GM21529 (cell line): ENCODE data around the gene PSMA7.
"Not testable (repeated sequence)": the region's sequence is repeated elsewhere in the genome, so short reads cannot be mapped to it uniquely, and the experiment has no call there.

ENCODE experiments used
- ATAC-seq: cut with Tn5 transposase; IDR thresholded peaks from one replicate; pipeline ENCODE4 v1.9.1; 2021; ENCODE audit not compliant: unreplicated experiment

PSMA7 gene

DNA sequence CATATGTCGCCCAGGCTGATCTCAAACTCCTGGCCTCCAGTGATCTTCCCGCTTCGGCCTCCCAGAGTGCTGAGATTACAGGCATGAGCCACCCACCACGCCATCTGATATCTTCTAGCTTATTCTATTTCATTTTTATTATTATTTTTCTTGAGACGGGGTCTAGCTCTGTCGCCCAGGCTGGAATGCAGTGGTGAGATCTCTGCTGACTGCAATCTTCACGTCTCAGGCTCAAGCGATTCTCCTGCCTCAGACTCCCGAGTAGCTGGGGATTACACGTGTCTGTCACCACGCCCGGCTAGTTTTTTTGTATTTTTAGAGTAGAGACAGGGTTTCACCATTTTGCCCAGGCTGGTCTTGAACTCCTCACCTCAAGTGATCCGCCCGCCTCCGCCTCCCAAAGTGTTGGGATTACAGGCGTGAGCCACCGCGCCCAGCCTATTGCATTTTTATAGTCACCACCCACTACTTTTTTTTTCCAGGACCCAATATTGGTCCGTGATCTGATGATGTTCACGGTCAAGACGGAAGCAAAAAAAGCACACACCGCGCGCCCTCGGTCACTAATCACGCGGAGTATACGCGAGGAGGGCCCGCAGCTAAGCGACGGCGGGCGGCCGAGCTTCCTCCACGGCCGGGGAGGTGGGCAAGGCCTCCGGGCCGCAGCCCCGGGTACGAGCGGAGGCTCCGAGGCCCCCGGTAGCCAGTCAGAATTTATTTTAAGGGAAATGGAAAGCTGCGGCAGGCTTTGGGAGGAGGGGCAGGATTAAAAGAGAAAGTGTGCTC is 22.0 kb downstream of the PSMA7 start:
- peak; percentile 22 for ATAC-seq

DNA sequence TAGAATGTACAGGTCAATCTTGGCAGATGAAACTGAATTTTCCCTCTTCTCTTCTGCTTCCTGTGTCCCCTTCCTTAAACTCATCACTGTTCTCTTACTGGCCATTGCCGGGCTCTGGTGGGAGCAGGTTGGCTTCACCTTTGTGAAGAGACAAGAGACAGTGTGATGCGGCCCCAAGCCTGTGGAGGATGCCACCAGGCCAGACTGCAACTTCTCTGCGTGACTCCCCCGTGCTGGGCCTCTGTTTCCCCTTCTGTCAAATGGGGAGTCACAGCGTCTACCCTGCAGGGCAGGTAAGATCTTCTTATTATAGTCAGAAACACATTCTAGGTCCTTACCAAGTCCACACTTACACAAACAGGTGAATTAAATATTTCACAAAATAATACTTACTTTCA is 22.8 kb downstream of the PSMA7 start:
- no peak for ATAC-seq

DNA sequence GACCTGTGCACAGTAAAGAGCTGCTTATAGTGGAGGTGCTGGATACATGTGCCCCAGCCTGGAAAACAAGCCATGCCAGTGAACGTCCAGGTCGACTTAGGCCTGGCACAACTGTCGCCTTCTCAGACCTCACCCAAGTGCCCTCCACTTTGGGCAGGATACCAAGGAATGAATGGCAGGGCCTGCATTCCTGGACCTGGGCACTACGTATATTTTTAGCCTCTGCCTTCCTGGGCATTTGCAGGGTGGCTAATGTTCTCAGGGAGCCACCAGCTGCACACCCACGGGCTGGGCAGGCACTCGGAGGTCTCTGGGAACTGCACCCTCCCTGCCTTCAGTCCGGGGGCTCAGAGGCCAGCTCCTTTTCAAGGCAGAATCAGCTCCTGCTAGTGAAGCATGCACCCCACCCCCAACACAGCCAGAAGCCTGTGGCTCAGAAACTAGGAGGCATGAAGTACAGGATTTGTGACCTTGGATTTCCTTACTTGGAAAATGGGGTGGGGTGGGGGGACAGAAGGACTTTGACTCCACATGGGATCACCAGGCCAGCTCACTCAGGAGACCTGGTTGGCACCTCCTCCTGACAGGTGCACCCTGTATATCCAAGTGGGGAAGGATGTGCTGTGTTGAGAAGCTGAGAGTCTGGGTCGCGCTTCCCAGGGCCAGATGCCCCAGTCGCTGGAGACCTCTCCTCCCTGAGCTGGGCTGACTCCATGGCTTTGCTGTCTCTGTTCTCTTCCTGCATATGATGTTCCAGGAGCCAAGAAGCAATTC is 23.4 kb downstream of the PSMA7 start:
- no peak for ATAC-seq

DNA sequence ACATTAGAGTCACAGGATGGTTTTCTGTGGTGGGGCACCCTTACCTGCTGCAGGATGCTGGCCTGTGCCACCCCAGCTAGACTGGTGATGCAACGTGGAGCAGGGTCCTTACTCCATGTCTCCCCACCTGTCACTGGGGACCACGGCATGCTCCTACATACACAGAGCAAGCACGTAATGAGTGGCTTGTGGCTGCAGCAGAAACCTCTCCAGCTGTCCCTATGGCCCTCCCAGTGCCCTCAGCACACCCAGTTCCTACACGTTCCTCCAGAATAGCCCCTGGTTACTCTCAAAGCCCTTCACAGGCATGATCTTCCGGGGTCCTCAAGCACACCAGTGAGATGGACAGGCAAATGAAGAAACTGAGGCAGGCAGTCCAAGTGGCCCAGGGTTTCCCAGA is 24.1 kb downstream of the PSMA7 start:
- ATAC-seq, result no peak

DNA sequence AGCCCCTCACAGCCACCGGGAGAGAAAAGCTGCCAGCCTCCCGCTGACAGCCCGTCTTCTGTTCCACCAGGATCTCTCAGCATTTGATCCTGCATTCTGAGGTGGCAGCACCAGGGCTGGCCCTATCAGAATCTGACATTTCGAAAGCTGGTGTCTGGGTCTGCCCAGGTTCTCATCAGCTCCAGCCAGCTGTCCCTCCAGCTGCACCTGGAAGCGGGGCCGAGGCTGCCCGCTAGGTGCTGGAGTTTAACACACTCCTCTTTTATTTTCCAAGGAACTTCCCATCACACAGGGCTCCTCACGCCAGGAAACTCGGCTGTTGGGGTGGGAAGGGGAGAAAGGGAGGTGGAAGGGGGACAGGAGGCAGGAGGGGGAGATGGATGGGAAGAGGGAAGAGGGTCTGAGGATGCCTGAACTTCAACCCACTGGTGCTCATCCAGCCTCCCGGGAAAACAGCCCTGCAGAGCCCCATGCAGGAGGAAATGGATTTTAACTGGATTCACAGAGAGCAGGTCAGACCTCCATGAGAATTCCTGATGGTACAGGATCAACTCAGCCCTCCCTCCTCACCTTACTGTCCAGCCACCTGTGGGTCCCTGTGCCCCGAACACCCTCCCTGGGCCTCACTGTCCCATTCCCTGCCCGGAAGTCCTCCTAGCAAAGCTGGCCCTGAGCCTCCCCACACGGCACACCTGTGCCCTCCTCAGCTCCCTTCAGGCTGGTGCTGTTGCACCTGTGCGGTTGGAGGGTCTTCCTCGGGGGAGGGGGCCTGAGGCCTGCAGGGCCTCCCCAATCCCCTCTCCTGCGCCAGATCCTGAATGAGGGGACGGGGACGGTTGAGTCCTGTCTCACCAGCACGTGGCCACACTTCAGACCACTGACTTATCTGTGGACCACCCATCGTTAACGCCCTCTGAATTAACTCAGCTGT is 24.8 kb downstream of the PSMA7 start:
- ATAC-seq, result no peak

DNA sequence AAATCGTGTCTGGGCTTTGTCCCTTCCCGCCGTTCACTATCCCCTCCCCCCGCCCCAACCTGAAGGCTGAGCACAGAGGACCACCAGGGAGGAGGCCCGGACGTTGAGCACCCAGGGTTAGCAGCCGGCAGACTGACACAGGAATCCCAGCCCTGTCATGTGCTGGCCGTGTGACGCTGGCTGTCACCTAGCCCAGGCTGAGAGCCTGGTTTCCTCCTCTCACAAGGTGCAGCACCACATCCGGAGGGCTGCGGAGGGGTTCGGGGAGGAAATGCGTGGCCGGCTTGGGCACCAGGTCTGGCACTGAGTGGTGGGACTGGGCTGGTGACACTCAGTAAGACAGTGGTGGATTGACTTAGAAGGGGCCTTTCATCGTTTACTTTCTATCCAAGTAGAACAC is 25.5 kb downstream of the PSMA7 start:
- no peak for ATAC-seq

DNA sequence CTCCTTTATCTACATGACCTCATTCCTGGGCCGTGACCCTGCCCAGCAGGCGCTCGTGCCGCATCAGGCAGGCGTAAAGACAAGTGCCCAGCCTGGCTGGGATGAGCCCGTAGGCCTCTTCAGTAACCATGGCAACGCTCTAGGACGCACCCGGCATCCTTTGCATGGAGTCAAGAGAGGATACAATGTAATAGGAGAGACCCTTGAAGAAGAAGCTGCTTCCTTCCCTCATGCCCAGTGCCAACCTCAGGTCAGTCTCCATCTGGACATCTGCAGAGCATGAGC is 25.9 kb downstream of the PSMA7 start:
- ATAC-seq, result no peak

DNA sequence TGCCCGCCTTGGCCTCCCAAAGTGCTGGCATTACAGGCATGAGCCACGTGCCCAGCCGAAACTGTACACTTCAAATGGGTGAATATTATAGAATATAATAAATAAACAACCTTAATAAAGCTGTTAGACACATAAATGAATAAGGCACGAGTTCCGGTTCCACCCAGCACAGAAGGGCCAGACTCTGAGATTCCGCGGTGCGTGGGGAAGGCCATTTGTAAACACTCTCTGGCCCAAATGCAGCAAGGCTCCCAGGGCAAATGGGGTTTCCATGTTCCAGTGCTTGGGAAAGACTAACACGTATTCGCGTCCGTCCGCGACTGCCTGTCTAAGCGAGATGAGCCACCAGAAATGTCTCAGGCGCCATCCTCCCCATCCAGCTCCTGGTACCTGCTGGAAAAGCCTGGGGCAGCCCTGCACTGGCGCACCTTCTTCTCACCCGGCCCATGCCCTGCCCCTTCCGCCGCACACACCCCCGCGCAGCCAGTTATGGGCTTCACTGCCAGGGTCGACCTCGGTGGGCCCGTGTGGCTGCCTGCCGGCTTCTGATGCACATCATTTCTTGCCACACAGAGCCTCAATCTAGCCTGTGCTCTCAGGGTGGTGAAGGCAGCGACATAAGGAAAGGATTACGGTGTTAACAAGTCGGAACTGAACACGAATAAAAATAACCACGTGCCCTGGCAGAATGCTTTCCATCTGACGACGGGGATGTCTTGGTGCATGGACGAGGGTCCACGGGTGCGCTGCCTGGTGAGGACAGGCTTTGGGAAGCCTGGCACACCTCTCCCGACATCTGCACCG is 26.4 kb downstream of the PSMA7 start:
- ATAC-seq, result no peak

DNA sequence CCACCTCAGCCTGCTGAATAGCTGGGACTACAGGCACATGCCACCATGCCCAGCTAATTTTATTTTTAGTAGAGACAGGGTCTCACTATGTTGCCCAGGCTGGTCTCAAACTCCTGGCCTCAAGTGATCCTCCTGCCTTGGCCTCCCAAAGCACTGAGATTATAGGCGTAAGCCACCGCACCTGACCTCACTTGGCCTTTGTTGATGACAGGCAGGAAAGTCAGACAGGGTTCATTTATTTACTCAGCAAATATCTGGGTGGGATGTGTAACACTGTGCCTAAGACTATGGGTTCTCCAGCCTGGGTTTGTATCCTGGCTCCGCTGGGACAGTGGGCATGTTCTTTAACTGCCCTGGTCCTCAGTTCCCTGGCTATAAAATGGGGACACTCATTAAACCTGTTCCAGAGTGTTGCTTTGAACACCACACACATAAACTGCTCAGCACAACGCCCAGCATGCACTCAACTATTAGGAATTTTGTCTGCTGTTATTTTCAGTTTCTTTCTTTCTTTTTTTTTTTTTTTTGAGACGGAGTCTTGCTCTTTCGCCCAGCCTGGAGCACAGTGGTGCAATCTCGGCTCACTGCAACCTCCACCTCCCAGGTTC is 27.3 kb downstream of the PSMA7 start:
- not testable (repeated sequence) for ATAC-seq

DNA sequence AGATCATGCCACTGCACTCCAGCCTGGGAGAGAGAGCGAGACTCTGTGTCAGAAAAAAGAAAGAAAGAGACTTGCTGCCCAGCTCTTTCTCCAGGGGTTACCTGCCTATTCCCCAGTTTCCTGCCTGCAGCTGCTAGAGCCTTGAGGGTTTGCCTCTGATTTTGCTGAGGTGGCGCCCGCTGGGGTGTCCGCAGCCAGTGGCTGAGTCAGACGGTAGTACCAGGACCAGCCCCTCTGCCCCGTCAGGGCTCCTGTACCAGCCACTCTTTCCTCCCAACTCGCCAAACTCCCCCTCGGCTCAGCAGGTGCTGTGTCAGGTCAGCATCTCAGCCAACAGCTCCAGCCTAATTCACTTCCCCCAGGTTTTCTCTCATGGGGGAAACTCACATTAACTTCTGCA is 28.3 kb downstream of the PSMA7 start:
- no peak for ATAC-seq

DNA sequence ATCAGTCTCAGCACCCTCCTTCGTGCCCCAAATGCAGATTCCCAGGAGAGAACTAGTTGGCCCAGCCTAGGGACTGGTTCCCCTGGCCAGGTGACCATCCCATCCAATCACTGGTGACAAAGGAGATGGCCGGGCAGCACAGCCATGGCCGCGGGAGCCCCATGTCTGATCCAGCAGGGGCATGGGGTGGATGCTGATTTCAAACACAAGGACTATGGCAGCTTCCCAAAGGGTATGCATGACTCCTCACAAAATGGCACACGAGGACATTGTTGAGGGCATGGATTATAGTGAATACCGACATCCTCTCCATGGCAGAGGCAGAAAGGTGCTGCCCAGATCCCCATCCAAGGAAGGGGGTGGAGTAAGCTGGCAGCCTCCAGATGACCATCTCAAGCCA is 30.8 kb downstream of the PSMA7 start:
- no peak for ATAC-seq

DNA sequence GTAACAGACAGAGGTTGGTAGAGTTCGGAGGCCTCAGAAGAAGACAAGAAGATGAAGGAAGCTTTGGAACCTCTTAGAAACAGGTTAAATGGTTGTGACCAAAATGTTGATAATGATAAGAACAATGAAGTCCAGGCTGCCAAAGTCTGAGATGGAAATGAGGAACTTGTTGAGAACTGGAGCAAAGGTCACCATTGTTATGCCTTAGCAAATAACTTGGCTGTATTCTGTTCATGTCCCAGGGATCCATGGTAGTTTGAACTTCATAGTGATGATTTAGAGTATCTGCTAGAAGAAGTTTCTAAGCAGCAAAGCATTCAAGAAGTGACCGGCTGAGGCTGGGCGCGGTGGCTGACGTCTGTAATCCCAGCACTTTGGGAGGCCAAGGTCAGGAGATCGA is 32.0 kb downstream of the PSMA7 start:
- no peak for ATAC-seq

DNA sequence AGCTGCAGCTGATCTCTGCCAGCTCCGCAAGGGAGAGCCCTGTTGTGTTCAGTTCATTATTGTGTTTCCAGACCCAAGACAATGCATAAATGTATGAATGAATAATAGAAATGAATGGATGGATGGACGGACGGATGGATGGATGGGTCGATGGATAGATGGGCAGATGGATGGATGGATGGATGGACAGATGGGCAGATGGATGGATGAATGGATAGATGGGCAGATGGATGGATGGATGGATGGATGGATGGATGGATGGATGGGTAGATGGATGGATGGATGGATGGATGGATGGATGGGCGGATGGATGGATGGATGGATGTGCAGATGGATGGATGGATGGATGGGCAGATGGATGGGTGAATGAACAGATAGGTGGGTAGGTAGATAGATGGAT is 37.6 kb downstream of the PSMA7 start:
- ATAC-seq, result no peak

DNA sequence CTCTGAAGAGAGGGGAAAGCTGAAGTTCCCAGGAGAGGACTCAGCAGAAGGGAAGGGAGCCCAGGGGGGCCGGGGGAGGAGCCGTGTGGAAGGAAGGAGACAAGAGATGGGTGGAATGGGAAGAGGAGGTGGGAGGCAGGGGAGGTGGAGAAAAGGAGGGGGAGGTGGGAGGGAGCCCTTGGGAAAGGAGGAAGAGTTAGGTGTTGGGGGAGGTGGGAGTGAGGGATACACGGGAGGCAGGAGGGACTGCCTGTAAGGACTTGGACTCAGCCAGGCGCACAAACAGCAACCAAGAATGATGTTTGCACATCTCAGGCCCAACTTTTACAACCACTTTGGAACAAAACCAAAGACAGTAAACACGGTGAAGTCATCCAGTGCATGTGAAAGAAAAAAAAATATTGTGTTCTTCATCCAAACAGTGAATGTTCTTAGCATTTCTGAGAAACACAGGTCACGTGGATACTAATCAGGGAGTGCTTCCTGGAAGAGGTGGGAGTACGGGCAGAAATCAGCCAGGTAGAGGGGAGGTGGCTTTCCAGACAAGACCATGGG is 38.3 kb downstream of the PSMA7 start:
- no peak for ATAC-seq

DNA sequence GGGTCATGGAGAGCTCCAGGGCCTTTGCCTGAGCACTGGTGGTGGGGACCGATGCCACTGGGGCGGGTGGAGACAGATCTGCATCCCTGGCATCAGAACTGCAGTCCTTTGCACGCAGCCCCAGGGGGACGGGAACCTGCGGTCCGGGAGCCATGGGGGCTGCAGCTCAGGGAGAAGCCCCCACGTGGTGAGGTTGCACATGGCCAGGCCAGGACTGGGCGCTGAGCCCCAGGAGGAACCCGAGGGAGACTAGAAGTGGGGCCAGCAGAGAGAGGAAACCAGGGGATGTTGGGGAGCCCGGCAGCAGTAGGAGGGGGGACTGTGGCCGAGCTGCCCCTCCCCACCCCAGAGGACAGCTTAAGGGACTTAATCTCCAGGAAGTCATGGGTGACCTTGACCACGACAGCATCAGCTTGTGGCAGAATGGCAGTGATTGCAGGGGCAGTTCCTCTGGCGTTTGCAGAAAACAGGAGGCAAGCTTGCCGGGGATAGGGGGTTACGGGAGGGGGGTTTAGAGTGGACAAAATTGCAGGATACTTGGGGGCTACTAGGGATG is 38.9 kb downstream of the PSMA7 start:
- ATAC-seq, result no peak

DNA sequence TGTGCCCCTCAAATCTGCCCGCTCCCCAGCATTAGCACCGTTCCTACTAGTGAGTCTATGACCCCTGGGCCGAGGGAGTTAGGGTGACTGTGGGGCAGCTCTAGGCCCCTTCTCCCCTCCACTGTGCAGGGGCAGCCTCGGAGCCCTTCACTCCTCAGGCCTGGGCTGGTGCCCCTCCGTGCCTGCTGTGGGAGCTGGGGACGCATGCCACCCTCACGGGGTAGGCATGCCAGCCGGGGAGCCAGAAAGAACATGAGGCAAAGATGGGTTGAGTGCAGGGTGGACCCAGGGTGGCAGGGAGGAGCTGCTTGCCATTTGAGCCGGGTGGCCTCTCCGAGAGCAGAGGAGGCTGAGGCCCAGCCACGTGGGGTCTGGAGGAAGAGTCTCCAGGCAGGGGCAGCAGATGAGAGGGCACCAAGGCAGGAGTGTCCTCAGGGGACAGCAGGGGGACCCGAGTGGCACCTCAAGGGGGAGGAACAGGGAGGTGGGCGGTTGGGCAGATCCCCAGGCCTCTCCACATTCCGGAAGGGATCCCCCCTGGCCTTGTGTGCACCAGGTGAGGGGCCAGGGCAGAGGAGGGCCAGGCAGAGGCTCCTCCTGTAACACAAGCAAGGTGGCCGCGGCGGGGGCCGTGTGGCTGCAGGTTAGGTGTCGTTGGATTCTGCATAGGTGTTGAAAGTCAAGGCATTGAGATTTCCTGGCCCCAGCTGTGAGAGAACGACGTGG is 39.5 kb downstream of the PSMA7 start:
- no peak for ATAC-seq

DNA sequence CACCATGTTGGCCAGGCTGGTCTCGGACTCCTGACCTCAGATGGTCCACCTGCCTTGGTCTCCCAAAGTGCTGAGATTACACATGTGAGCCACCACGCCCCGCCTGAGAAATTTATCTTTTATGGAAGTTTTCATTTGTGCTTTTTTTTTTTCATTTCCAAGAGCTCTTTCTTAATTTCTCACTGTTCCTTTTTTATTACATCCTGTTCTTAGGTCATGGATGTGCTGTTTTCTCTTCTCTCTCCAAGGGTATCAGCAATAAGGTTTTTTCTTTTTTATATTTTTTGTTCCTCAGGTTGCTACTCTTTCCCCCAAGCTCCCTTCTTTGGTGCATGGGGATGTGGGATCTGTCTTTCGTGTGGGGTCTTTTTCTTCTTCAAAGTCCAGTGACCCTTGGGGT is 42.1 kb downstream of the PSMA7 start:
- no peak for ATAC-seq

DNA sequence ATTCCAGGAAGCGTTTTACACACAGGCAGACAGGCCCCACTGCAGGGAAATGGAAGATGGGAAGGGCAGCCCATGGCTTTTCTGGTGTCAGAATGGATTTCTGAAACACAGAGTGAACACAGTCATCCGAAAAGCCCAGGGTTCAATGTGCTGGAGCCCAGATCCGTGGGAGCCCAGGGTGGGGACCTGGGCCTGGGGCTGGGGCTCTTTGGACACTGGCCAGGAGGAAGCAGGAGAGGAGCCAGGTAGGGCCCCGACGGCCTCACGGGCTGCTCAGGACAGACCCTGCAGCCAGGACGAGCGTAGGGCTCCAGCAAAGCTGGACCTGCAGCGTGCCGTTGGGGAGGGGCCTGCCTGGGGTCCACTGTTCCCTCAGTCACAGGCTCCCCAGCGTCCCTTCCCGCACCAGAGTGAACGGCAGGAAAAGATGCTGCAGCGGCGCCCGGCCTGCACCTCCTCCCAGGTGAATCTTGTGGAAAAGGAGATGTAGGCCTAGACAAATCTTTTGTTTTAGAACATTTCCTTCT is 45.2 kb downstream of the PSMA7 start:
- ATAC-seq, result no peak
